Dermis lymphatic vessel endothelial cell (primary cell): Measurements from ENCODE around the gene UBAP2L. TPM values are rescaled to one million over a fixed set of nuclear protein-coding genes. Genes with fewer than 3 reads are reported as not detected.

Source experiments
- total RNA-seq: library from RNA; depleted of rRNA; stranded (reverse); fragments of >200 nt; gene quantifications from 2 replicates; pipeline ENCODE4 v1.2.1, GENCODE V29; 2014

UBAP2L gene
- 39.9 and 54.1 TPM in 2 replicates for total RNA-seq

GRCh38 chr1:154220071-154220969, at the start of gene UBAP2L:
Gene UBAP2L, plus strand, starts transcription at chr1:154220955. Its CDS starts 4,169 bp downstream, at chr1:154225124.

DNA sequence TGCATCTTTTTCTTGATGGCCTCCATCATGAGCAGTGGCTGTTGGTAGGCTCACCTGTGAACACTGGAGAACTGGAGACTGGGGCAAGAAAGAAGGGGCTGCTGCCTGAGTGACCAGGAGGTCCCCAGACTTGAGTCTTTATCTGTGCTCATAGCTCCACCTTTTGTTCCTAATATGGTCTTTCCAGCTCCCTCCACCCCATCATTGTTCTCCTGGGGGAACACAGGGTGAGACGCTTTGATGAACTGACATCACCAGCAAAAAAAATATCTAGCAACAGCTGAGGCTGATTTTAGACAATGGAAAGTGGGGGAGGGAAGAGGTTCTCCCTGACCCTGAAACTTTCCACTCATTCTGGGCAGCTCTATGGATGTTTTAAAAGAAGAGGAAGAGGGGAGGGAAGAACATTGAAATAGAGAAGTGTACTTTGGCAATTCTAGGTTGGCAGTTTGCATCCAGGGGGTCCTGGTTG, 28.7 kb upstream of the UBAP2L start, which contains the start of gene TPM3:
Gene TPM3 (minus strand): TSS at position 111 of the 472 bp plus-strand sequence. CDS start 82 bp downstream, at position 29.

GRCh38 chr1:154206196-154206595, 14.6 kb upstream of the UBAP2L start, which contains the start of gene CFAP141:
Gene CFAP141, minus strand, starts transcription at chr1:154206333. Its CDS starts 26 bp downstream, at chr1:154206307.

GRCh38 chr1:154272217-154272998, 51.7 kb downstream of the UBAP2L start, which contains the start of gene HAX1:
Gene HAX1, plus strand, starts transcription at chr1:154272629. Its CDS starts 95 bp downstream, at chr1:154272724.

Other genes starting within 250 kb of the UBAP2L start
- gene JTB, start 243.3 kb upstream of the UBAP2L start, total RNA-seq = 80.6 and 85.5 TPM in 2 replicates
- 71.4 and 84.1 TPM in 2 replicates for gene RAB13, start 234.6 kb upstream of the UBAP2L start, total RNA-seq
- gene RPS27, start 230.2 kb upstream of the UBAP2L start, total RNA-seq = 1,857 and 2,280 TPM in 2 replicates
- gene NUP210L, start 65.9 kb upstream of the UBAP2L start, total RNA-seq = 0.11 and 0.17 TPM in 2 replicates
- 347 and 394 TPM in 2 replicates for gene TPM3, start 28.9 kb upstream of the UBAP2L start, total RNA-seq
- not detected in 2 replicates for gene CFAP141, start 14.6 kb upstream of the UBAP2L start, total RNA-seq
- 70.4 and 76.0 TPM in 2 replicates for gene HAX1, start 51.7 kb downstream of the UBAP2L start, total RNA-seq
- not detected in 2 replicates for gene AQP10, start 100.1 kb downstream of the UBAP2L start, total RNA-seq
- 37.4 and 44.0 TPM in 2 replicates for gene ATP8B2, start 104.6 kb downstream of the UBAP2L start, total RNA-seq
- 12.4 and 15.9 TPM in 2 replicates for gene IL6R, start 184.4 kb downstream of the UBAP2L start, total RNA-seq